ENCODE results near the gene FBXL13. TPM values are rescaled to one million over a fixed set of nuclear protein-coding genes. Genes with fewer than 3 reads are reported as not detected.
"Not testable (repeated sequence)": the region's sequence is repeated elsewhere in the genome, so short reads cannot be mapped to it uniquely, and the experiment has no call there.

Gene FBXL13
- total and polyA plus RNA-seq, 2 donors from 2014 or later: 1.5 to 4.8 TPM

DNA sequence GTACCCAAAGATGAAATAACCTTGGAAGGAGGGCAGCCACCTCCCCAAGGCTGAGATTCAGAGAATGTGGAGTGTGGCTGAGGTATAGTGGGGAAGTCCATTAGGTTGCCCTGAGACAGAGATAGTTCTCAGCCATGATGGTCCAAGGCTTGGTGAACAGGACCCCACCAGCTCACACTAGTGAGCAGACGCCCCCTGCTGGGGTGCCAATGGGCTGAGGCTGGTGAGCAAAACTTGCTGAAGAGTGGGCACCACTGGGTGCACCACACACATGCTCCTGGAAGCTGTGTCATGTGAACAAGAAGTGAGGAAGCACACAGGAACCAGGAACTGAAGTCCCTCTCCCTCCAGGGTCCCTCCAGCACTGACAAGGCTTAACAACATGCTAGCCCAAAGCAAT, 8.9 kb downstream of the FBXL13 start:
- TF ChIP-seq, protein P1, sequence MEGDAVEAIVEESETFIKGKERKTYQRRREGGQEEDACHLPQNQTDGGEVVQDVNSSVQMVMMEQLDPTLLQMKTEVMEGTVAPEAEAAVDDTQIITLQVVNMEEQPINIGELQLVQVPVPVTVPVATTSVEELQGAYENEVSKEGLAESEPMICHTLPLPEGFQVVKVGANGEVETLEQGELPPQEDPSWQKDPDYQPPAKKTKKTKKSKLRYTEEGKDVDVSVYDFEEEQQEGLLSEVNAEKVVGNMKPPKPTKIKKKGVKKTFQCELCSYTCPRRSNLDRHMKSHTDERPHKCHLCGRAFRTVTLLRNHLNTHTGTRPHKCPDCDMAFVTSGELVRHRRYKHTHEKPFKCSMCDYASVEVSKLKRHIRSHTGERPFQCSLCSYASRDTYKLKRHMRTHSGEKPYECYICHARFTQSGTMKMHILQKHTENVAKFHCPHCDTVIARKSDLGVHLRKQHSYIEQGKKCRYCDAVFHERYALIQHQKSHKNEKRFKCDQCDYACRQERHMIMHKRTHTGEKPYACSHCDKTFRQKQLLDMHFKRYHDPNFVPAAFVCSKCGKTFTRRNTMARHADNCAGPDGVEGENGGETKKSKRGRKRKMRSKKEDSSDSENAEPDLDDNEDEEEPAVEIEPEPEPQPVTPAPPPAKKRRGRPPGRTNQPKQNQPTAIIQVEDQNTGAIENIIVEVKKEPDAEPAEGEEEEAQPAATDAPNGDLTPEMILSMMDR (IDR thresholded peaks at IDR 0.05; ENCODE audit: borderline replicate concordance, extremely low read depth, insufficient read depth): no peak
- Histone ChIP-seq H3K4me1 (ENCODE audit: control insufficient read depth in 2 of 3, insufficient read depth in 2 of 3, low read depth in 1 of 3, low read length in 3 of 3) (no peaks in the 10 kb centered on the region), H3K4me3 (ENCODE audit: low read length in 3 of 3) (no peak overlapping the region), H3K27ac (ENCODE audit: low read depth in 2 of 2, low read length in 2 of 2) (no peak overlapping the region), H3K9me3 (ENCODE audit: control insufficient read depth in 2 of 3, insufficient read depth in 1 of 3, low read length in 3 of 3) (no peaks in the 10 kb centered on the region), H3K9ac (ENCODE audit: low read length in 3 of 3) (no peak overlapping the region), H3K27me3 (ENCODE audit: control insufficient read depth, insufficient read depth, low read length) (no peaks in the 10 kb centered on the region), H3K36me3 (ENCODE audit: control insufficient read depth in 2 of 3, insufficient read depth in 3 of 3, low read length in 3 of 3) (no peaks in the 10 kb centered on the region)
- peak in 2 of 5 donors; percentile 31 to 41 for DNase-seq
- intact Hi-C loops (cut with DNase I): no loop called here
- FAIRE-seq: no peak

DNA sequence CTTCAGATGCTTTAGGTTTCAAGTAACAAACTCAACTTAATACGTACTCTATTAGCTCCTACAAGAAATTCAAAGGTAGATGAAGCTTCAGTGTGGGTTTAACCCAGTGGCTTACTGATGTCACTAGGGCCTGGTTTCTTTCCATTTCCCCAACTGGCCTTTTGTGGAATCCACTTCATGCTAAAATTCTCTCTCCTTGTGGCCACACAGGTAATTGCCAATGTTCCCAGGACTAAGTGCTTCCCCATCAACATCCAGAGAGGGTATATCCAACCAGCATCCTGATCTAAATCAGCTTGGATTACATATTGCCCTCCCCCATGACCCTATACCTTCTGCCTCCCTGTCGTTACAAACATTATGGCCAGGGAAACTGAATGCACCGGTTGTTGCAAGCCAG, 10.7 kb downstream of the FBXL13 start:
- H3K27ac ChIP-seq (ENCODE audit: low read depth in 2 of 2, low read length in 2 of 2): no peak overlapping the region
- no peaks in the 10 kb centered on the region for H3K4me1 ChIP-seq (ENCODE audit: control insufficient read depth in 2 of 3, insufficient read depth in 2 of 3, low read depth in 1 of 3, low read length in 3 of 3)
- TF ChIP-seq, protein P1 (IDR thresholded peaks at IDR 0.05; ENCODE audit: borderline replicate concordance, extremely low read depth, insufficient read depth): no peak
- FAIRE-seq (no peak), DNase-seq (no peak)
- no peak overlapping the region for H3K4me3 ChIP-seq (ENCODE audit: low read length in 3 of 3)
- no peaks in the 10 kb centered on the region for H3K9me3 ChIP-seq (ENCODE audit: control insufficient read depth in 2 of 3, insufficient read depth in 1 of 3, low read length in 3 of 3)
- intact Hi-C loops (cut with DNase I): no loop called here
- no peaks in the 10 kb centered on the region for H3K27me3 ChIP-seq (ENCODE audit: control insufficient read depth, insufficient read depth, low read length)
- H3K9ac ChIP-seq (ENCODE audit: low read length in 3 of 3): no peak overlapping the region
- no peaks in the 10 kb centered on the region for H3K36me3 ChIP-seq (ENCODE audit: control insufficient read depth in 2 of 3, insufficient read depth in 3 of 3, low read length in 3 of 3)

DNA sequence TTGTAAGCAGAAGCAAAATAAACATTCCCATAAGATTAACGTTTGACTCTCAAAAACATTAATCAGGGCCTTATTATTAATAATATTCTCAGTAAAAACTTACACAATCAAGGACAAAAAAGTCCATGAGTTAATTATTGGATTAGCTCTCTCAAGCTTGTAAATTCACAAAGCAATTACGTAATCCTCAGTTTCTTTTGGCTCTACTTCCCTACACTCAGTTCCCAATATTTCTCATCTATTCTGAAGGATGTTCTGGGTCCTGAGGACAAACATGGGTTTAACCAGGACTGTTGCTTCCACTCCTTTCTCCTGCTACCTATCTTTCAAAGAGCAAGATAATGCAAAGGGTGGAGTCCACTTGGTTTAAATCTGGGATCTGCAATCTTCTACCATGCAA, 15.1 kb downstream of the FBXL13 start:
- TF ChIP-seq, protein P1 (IDR thresholded peaks at IDR 0.05; ENCODE audit: borderline replicate concordance, extremely low read depth, insufficient read depth): no peak
- no peak overlapping the region for H3K27ac ChIP-seq (ENCODE audit: low read depth in 2 of 2, low read length in 2 of 2)
- DNase-seq (no peak), FAIRE-seq (no peak)
- no peak overlapping the region for H3K9ac ChIP-seq (ENCODE audit: low read length in 3 of 3)
- no peaks in the 10 kb centered on the region for H3K27me3 ChIP-seq (ENCODE audit: control insufficient read depth, insufficient read depth, low read length)
- H3K36me3 ChIP-seq (ENCODE audit: control insufficient read depth in 2 of 3, insufficient read depth in 3 of 3, low read length in 3 of 3): no peaks in the 10 kb centered on the region
- intact Hi-C loops (cut with DNase I): no loop called here
- H3K9me3 ChIP-seq (ENCODE audit: control insufficient read depth in 2 of 3, insufficient read depth in 1 of 3, low read length in 3 of 3): no peaks in the 10 kb centered on the region
- no peaks in the 10 kb centered on the region for H3K4me1 ChIP-seq (ENCODE audit: control insufficient read depth in 2 of 3, insufficient read depth in 2 of 3, low read depth in 1 of 3, low read length in 3 of 3)
- H3K4me3 ChIP-seq (ENCODE audit: low read length in 3 of 3): no peak overlapping the region

DNA sequence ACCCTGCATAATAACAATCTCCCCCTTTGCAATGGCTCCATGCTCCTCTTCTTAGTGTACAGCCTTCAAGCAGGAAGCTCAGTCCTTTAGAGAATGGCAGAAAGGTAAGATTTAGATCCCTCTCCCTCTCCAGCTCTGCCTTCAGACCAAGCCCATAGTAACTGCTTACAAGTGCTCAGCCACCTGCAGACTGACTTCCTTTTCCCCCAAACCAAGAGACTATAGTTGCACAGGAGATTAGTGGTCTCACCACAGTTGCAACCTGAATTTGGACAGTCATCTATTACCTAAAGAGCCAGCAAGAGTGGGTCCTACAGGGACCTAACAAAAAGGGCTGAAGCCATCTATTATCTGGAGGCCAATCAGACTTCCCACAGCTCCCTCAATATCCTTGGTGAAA, 16.5 kb downstream of the FBXL13 start:
- DNase-seq: no peak
- H3K9ac ChIP-seq (ENCODE audit: low read length in 3 of 3): no peak overlapping the region
- no peak overlapping the region for H3K27ac ChIP-seq (ENCODE audit: low read depth in 2 of 2, low read length in 2 of 2)
- intact Hi-C loops (cut with DNase I): no loop called here
- no peaks in the 10 kb centered on the region for H3K36me3 ChIP-seq (ENCODE audit: control insufficient read depth in 2 of 3, insufficient read depth in 3 of 3, low read length in 3 of 3)
- H3K27me3 ChIP-seq (ENCODE audit: control insufficient read depth, insufficient read depth, low read length): no peaks in the 10 kb centered on the region
- no peak for FAIRE-seq
- TF ChIP-seq, protein P1 (IDR thresholded peaks at IDR 0.05; ENCODE audit: borderline replicate concordance, extremely low read depth, insufficient read depth): no peak
- H3K9me3 ChIP-seq (ENCODE audit: control insufficient read depth in 2 of 3, insufficient read depth in 1 of 3, low read length in 3 of 3): no peaks in the 10 kb centered on the region
- H3K4me1 ChIP-seq (ENCODE audit: control insufficient read depth in 2 of 3, insufficient read depth in 2 of 3, low read depth in 1 of 3, low read length in 3 of 3): no peaks in the 10 kb centered on the region
- no peak overlapping the region for H3K4me3 ChIP-seq (ENCODE audit: low read length in 3 of 3)

DNA sequence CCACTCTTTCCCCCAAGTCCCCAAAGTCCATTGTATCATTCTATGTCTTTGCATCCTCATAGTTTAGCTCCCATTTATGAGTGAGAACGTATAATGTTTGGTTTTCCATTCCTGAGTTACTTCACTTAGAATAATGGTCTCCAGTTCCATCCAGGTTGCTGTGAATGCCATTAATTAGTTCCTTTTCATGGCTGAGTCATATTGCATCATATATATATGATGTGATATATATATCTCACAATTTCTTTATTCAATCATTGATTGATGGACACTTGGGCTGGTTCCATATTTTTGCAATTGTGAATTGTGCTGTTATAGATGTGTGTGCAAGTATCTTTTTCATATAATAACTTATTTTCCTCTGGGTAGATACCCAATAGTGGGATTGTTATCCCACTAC, 18.6 kb downstream of the FBXL13 start:
- H3K27ac ChIP-seq (ENCODE audit: low read depth in 2 of 2, low read length in 2 of 2); H3K36me3 ChIP-seq (ENCODE audit: control insufficient read depth in 2 of 3, insufficient read depth in 3 of 3, low read length in 3 of 3); intact Hi-C loops (cut with DNase I); H3K9me3 ChIP-seq (ENCODE audit: control insufficient read depth in 2 of 3, insufficient read depth in 1 of 3, low read length in 3 of 3); H3K4me1 ChIP-seq (ENCODE audit: control insufficient read depth in 2 of 3, insufficient read depth in 2 of 3, low read depth in 1 of 3, low read length in 3 of 3); H3K27me3 ChIP-seq (ENCODE audit: control insufficient read depth, insufficient read depth, low read length); FAIRE-seq; H3K9ac ChIP-seq (ENCODE audit: low read length in 3 of 3); H3K4me3 ChIP-seq (ENCODE audit: low read length in 3 of 3); DNase-seq: not testable (repeated sequence)

All from kidney (tissue), 14 donors.